Vagina (tissue), 2 donors: Measurements from ENCODE around the gene STARD10.

ENCODE experiments used
- CTCF ChIP-seq, 3 experiments: fragments of 450-650 bp in 2 of 3; fragments of 200-600 bp in 1 of 3; sonication (generic) in 1 of 3; IDR thresholded peaks; one replicate each; pipeline ENCODE4 v1.5.1; 2017 to 2019; ENCODE audit warnings: antibody characterized with exemption in 3 of 3, mild to moderate bottlenecking in 2 of 3, moderate library complexity in 2 of 3
- POLR2A ChIP-seq, 2 donors: fragments of 450-650 bp; IDR thresholded peaks; one replicate each; pipeline ENCODE4 v1.6.1; 2017; ENCODE audit warnings: antibody characterized with exemption in 2 of 2, mild to moderate bottlenecking in 2 of 2, moderate library complexity in 2 of 2
- POLR2AphosphoS5 ChIP-seq, 2 donors: sonication (generic); formaldehyde crosslinking; IDR thresholded peaks; one replicate each; pipeline ENCODE4 v1.9.0; 2017; ENCODE audit warnings: antibody characterized with exemption in 2 of 2, mild to moderate bottlenecking in 2 of 2, low read depth in 1 of 2; ENCODE audit not compliant: insufficient read depth in 1 of 2

DNA sequence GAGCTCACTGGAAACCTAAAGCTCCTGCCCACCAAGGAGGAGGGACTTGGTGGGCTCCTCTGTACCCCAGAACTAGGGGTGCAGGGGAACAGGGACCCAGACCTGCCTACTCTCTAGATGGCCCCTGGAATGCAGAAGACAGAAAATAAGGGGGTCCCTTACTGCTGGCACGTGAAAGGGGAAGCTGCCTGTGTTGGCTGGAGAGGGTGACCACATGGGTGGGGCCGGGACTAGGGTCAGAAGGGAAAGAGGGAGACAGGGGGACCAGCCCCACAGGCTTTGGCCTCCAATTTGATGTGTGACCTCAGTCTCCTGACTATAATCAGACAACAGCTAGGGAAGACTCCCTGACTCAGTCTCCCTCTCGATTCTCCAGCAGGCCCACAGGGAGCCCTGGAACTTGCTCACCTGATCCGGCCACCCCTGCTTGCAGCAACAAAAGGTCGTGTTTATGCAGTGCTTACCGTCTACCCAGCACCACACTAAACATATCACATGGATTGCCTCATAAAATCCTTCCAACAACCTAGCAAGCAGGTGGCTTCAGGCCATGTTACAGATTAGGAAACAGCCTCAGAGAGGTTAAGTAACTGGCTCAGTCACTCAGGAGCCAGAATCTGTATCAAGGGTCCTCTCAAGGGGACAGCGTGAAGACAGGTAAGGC lies 51.9 kb downstream of the STARD10 start:
- no peak for TF ChIP-seq CTCF (IDR thresholded peaks at IDR 0.05)
- TF ChIP-seq POLR2AphosphoS5 (IDR thresholded peaks at IDR 0.05; ENCODE audit: insufficient read depth in 1 of 2, low read depth in 1 of 2), result no peak
- TF ChIP-seq POLR2A (IDR thresholded peaks at IDR 0.05), result no peak
